Ectodermal cell (in vitro differentiated cells): ENCODE measurements around the gene CUZD1.
"Not testable (repeated sequence)": the region's sequence is repeated elsewhere in the genome, so short reads cannot be mapped to it uniquely, and the experiment has no call there.

Experiments
- H3K27ac ChIP-seq: 2 replicates; pipeline ENCODE4 v1.7.0; 2013; ENCODE audit warnings: mild to moderate bottlenecking, low read depth, low read length; ENCODE audit not compliant: insufficient read depth, poor library complexity, severe bottlenecking
- H3K27me3 ChIP-seq: 2 replicates; pipeline ENCODE4 v1.7.0; 2013; ENCODE audit warnings: mild to moderate bottlenecking, low read length; ENCODE audit not compliant: insufficient read depth, control insufficient read depth, poor library complexity, severe bottlenecking
- H3K36me3 ChIP-seq: one replicate; pipeline ENCODE4 v1.7.0; 2013; ENCODE audit warnings: low read length; ENCODE audit not compliant: control insufficient read depth, insufficient read depth
- H3K4me1 ChIP-seq: one replicate; pipeline ENCODE4 v1.7.0; 2013; ENCODE audit warnings: low read length; ENCODE audit not compliant: control insufficient read depth, insufficient read depth
- H3K4me3 ChIP-seq: 2 replicates; pipeline ENCODE4 v1.7.0; 2013; ENCODE audit warnings: low read depth, low read length, control low read depth; ENCODE audit not compliant: insufficient read depth
- H3K9me3 ChIP-seq: 2 replicates; pipeline ENCODE4 v1.7.0; 2013; ENCODE audit warnings: mild to moderate bottlenecking, low read length, moderate library complexity; ENCODE audit not compliant: control insufficient read depth
- WGBS, 2 experiments: methylation state at CpG; one replicate each; pipeline ENCODE4 v1.1.7; 2013; ENCODE audit warnings: missing lambda C conversion rate in 2 of 2; 5-methylcytosine and 5-hydroxymethylcytosine counted together

The CUZD1 gene

GRCh38 chr10:122871947-122872346 lies 26.3 kb upstream of the CUZD1 start:
- not testable (repeated sequence) for H3K4me3 ChIP-seq, H3K27ac ChIP-seq, H3K9me3 ChIP-seq, H3K27me3 ChIP-seq, H3K36me3 ChIP-seq
- peaks cover 15% of the 10 kb centered on the region for H3K4me1 ChIP-seq
- 92 to 100% methylated on average over 1 of the region's 2 CpGs for WGBS, 2 experiments

- WGBS, 2 experiments: 83 to 85% methylated on average over 1 of the region's 2 CpGs
- not testable (repeated sequence) for H3K4me3 ChIP-seq, H3K27ac ChIP-seq, H3K9me3 ChIP-seq, H3K36me3 ChIP-seq, H3K4me1 ChIP-seq, H3K27me3 ChIP-seq
Observed at GRCh38 chr10:122868768-122869167, 23.1 kb upstream of the CUZD1 start.

- 93 to 95% methylated on average over 3 of the region's 3 CpGs for WGBS, 2 experiments
Observed at GRCh38 chr10:122866757-122867482, 21.3 kb upstream of the CUZD1 start.

DNA sequence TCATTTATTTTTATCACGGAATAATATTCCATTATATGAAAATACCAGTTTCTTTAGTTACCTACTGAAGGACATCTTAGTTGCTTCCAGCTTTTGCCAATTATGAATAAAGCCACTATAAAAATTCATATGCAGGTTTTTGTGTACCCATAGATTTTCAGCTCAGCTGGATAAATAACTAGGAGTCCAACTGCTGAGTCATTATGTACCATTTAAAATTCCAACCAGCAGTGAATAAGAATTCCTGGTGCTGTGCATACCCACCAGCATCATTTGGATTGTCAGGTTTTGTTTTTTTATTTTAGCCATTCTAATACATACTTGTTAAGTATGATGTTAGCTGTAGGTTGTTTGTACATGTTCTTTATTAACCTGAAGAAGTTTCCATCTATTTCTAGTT lies 19.2 kb upstream of the CUZD1 start:
- Histone ChIP-seq H3K27ac (no peak overlapping the region), H3K36me3 (no peaks in the 10 kb centered on the region), H3K27me3 (no peaks in the 10 kb centered on the region), H3K9me3 (no peaks in the 10 kb centered on the region), H3K4me1 (no peaks in the 10 kb centered on the region), H3K4me3 (no peak overlapping the region)
- WGBS, 2 experiments: 88 to 100% methylated on average over 1 of the region's 1 CpG

More at GRCh38 chr10:122866757-122867482, 21.3 kb upstream of the CUZD1 start:
- H3K9me3 ChIP-seq, H3K27me3 ChIP-seq, H3K27ac ChIP-seq, H3K4me3 ChIP-seq, H3K4me1 ChIP-seq, H3K36me3 ChIP-seq: not testable (repeated sequence)

- Histone ChIP-seq H3K4me1 (no peaks in the 10 kb centered on the region), H3K36me3 (no peaks in the 10 kb centered on the region), H3K27ac (no peak overlapping the region), H3K4me3 (no peak overlapping the region), H3K27me3 (no peaks in the 10 kb centered on the region), H3K9me3 (no peaks in the 10 kb centered on the region)
- WGBS, 2 experiments: 90 to 100% methylated on average over 1 to 2 of the region's 2 CpGs
Observed at GRCh38 chr10:122864194-122864592, 18.5 kb upstream of the CUZD1 start.

DNA sequence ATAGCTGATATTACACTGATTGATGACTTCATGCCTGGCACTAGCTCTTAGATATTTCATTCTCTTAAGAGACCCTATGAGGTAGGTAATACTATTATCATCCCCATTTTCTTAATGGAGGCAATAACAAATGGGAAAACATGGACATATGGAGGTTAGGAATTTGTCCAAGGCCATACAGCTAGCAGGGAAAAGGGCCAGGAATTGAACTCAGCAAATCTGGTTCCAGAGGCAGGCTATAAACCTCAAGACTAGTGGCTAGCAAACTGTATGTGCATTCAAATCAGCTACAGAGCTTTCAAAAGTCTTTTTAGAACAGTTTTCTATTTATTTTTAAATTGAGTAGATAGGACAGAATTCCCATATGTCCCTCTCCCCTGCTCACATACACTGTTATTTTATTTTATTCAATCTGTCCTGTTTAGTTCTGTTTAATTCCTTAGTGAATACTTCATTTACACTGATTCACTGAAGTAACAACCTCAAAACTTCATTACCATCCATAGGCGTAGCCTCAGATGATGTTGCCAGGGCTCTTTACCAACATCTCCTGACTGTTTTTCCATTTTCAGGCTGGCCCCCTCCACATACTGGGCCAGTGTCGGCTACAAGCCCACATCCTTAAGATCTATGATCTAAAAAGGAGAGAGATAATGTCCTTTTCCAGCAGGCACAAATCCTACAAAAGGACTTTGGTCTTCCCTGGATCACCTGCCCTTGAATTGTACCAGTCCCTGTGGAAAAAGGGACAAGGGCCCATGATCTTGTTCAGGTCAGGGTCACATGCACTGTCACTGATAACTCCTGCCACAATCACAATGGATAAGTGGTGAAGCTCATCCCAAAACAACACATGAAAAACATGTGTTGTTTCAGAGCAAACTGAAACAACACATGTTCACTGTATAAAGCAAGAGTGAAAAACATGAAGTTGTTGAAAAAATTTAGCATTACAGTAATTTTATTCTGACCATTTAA lies 17.8 kb upstream of the CUZD1 start:
- no peaks in the 10 kb centered on the region for H3K9me3 ChIP-seq
- H3K4me1 ChIP-seq: no peaks in the 10 kb centered on the region
- no peaks in the 10 kb centered on the region for H3K27me3 ChIP-seq
- H3K27ac ChIP-seq: no peak overlapping the region
- no peaks in the 10 kb centered on the region for H3K36me3 ChIP-seq
- H3K4me3 ChIP-seq: no peak overlapping the region
- WGBS, 2 experiments: 88 to 96% methylated on average over 2 of the region's 2 CpGs

- Histone ChIP-seq H3K27ac (no peak overlapping the region), H3K27me3 (no peaks in the 10 kb centered on the region), H3K4me1 (no peaks in the 10 kb centered on the region), H3K36me3 (no peaks in the 10 kb centered on the region), H3K4me3 (no peak overlapping the region), H3K9me3 (no peaks in the 10 kb centered on the region)
- WGBS, 2 experiments: 83 to 85% methylated on average over 1 of the region's 1 CpG
Observed at GRCh38 chr10:122861711-122862161, 16.1 kb upstream of the CUZD1 start.

DNA sequence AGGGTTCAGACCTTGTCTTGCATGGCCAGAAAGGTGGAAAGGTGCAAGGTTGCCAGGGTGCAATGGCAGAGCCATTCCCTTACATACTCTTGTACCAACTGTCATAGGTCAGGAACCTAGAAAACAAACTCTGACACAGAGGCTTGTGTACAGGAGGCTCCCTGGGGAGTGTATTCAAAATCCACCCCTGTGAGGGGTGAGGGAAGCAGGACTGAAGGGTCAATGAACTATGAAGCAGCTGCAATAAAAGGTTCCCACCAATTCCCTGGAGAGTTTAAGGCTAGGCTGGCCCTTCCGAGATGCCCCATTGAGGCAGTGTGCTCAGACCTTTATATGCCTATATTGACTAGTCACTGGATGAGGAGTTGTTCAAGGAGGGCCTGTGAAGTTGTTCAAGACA lies 13.9 kb upstream of the CUZD1 start:
- 71 to 83% methylated on average over 1 of the region's 1 CpG for WGBS, 2 experiments
- Histone ChIP-seq H3K9me3 (no peaks in the 10 kb centered on the region), H3K27ac (no peak overlapping the region), H3K27me3 (no peaks in the 10 kb centered on the region), H3K36me3 (no peaks in the 10 kb centered on the region), H3K4me1 (no peaks in the 10 kb centered on the region), H3K4me3 (no peak overlapping the region)

DNA sequence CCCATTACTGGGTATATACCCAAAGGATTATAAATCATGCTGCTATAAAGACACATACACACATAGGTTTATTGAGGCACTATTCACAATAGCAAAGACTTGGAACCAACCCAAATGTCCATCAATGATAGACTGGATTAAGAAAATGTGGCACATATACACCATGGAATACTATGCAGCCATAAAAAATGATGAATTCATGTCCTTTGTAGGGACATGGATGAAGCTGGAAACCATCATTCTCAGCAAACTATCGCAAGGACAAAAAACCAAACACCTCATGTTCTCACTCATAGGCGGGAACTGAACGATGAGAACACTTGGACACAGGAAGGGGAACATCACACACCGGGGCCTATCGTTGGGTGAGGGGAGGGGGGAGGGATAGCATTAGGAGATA lies 12.4 kb upstream of the CUZD1 start:
- H3K27ac ChIP-seq, H3K27me3 ChIP-seq, H3K36me3 ChIP-seq, H3K9me3 ChIP-seq, H3K4me3 ChIP-seq, H3K4me1 ChIP-seq: not testable (repeated sequence)
- WGBS, 2 experiments: 93 to 95% methylated on average over 4 to 5 of the region's 5 CpGs

- H3K27me3 ChIP-seq: no peaks in the 10 kb centered on the region
- no peak overlapping the region for H3K27ac ChIP-seq
- 90 to 92% methylated on average over 1 of the region's 1 CpG for WGBS, 2 experiments
- H3K36me3 ChIP-seq: no peaks in the 10 kb centered on the region
- no peak overlapping the region for H3K4me3 ChIP-seq
- H3K9me3 ChIP-seq: no peaks in the 10 kb centered on the region
- no peaks in the 10 kb centered on the region for H3K4me1 ChIP-seq
Observed at GRCh38 chr10:122856902-122857301, 11.2 kb upstream of the CUZD1 start.
